PC-9 (cell line): Measurements from ENCODE around the gene STEAP4. TPM values are rescaled to one million over a fixed set of nuclear protein-coding genes. Genes with fewer than 3 reads are reported as not detected.

Source experiments
- BruUV-seq: library from RNA; stranded (reverse); fragments of 400-500 nt; replicated peaks from 2 replicates; lab custom pipeline; 2021; lab: Mats Ljungman, UMichigan
- CTCF ChIA-PET: fragments of 300-600 bp; sonication (Branson Sonifier 250); formaldehyde crosslinking; loops from one replicate; lab custom pipeline; 2022; ENCODE audit warnings: antibody characterized with exemption; lab: Charles Lee
- POLR2A ChIA-PET: fragments of 300-600 bp; sonication (Branson Sonifier 250); formaldehyde crosslinking; loops from one replicate; lab custom pipeline; 2022; ENCODE audit warnings: antibody characterized with exemption; ENCODE audit not compliant: unreplicated experiment; lab: Charles Lee
- DNase-seq, 2 experiments: peaks; one replicate each; pipeline versions ENCODE4 v3.0.0 to v3.0.0-alpha.2; 2015 to 2022; ENCODE audit warnings: mixed read lengths in 1 of 2
- H2AFZ ChIP-seq: fragments of 200-600 bp; sonication (generic); 2 replicates; pipeline ENCODE4 v1.8.1; 2017; ENCODE audit warnings: antibody characterized with exemption
- H3F3A ChIP-seq: fragments of 200-600 bp; sonication (generic); 2 replicates; pipeline ENCODE4 v1.8.1; 2017; ENCODE audit warnings: antibody characterized with exemption, mild to moderate bottlenecking, low read depth; ENCODE audit not compliant: insufficient read depth
- H3K27ac ChIP-seq: fragments of 200-600 bp; sonication (generic); 2 replicates; pipeline ENCODE4 v1.6.1; 2016; ENCODE audit warnings: mixed run types
- H3K27me3 ChIP-seq: fragments of 200-600 bp; sonication (generic); 2 replicates; pipeline ENCODE4 v1.6.1; 2016; ENCODE audit warnings: low read depth, mixed run types; ENCODE audit not compliant: insufficient read depth
- H3K36me3 ChIP-seq: fragments of 200-600 bp; sonication (generic); 2 replicates; pipeline ENCODE4 v1.6.1; 2016; ENCODE audit warnings: low read depth, mixed run types
- H3K4me1 ChIP-seq: fragments of 200-600 bp; sonication (generic); replicated peaks from 2 replicates; pipeline ENCODE4 v1.6.1; 2016; ENCODE audit warnings: mixed run types; ENCODE audit not compliant: insufficient read depth
- H3K4me2 ChIP-seq: fragments of 200-600 bp; sonication (generic); 2 replicates; pipeline ENCODE4 v1.6.1; 2017; ENCODE audit warnings: mixed run types
- H3K4me3 ChIP-seq: fragments of 200-600 bp; sonication (generic); 2 replicates; pipeline ENCODE4 v1.6.1; 2016; ENCODE audit warnings: mixed run types
- H3K79me2 ChIP-seq: fragments of 200-600 bp; sonication (generic); 2 replicates; pipeline ENCODE4 v1.6.1; 2017; ENCODE audit warnings: low read depth, mixed run types
- H3K9me2 ChIP-seq: fragments of 200-600 bp; sonication (generic); 2 replicates; pipeline ENCODE4 v1.8.1; 2017; ENCODE audit warnings: mild to moderate bottlenecking; ENCODE audit not compliant: insufficient read depth
- H3K9me3 ChIP-seq: fragments of 200-600 bp; sonication (generic); 2 replicates; pipeline ENCODE4 v1.8.1; 2016; ENCODE audit warnings: low read depth; ENCODE audit not compliant: insufficient read depth
- H4K20me1 ChIP-seq: fragments of 200-600 bp; sonication (generic); 2 replicates; pipeline ENCODE4 v1.8.1; 2017; ENCODE audit not compliant: insufficient read depth
- EZH2 ChIP-seq: fragments of 200-600 bp; sonication (generic); IDR thresholded peaks from 2 replicates; pipeline ENCODE4 v1.8.0; 2017; ENCODE audit warnings: antibody characterized with exemption, low read depth
- intact Hi-C: fragments of 100-400 bp; cut with micrococcal nuclease; formaldehyde crosslinking; loops from one replicate; pipeline ENCODE4 v1.10.0; 2022; ENCODE audit not compliant: unreplicated experiment
- total RNA-seq: library from RNA; stranded (reverse); gene quantifications from 2 replicates; pipeline ENCODE4 v1.2.3, GENCODE V29; 2021
- TF ChIP-seq, protein P1 (sequence below): fragments of 200-600 bp; sonication (generic); conservative IDR thresholded peaks from 2 replicates; pipeline ENCODE4 v1.6.1; 2017; ENCODE audit warnings: mixed run types, antibody characterized with exemption, mild to moderate bottlenecking, moderate library complexity

Gene STEAP4
- total RNA-seq, 1 experiment from 2014 or later, result 10.3 TPM

DNA sequence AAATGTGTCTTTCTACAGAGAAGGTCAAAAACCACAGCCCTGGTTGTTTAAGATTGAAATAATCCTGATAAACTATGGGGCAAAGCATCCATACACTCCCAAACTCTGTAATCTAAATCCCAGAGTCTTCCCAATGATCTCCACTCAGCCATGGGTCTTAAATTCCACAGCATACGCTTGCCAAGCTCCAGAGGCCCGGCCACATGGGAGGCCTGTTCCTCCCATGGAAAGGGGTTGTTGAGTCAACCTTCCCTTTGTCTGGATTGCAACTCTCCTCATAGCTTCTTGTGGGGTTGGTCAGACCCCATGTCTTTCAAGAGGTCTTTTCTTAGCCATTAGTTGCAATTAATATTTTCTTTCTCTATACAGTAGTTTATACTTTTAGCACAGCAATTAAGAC is 718 bp upstream of the STEAP4 start:
- no TSS peak for BruUV-seq
- no peak for TF ChIP-seq EZH2
- TF ChIP-seq, protein P1, sequence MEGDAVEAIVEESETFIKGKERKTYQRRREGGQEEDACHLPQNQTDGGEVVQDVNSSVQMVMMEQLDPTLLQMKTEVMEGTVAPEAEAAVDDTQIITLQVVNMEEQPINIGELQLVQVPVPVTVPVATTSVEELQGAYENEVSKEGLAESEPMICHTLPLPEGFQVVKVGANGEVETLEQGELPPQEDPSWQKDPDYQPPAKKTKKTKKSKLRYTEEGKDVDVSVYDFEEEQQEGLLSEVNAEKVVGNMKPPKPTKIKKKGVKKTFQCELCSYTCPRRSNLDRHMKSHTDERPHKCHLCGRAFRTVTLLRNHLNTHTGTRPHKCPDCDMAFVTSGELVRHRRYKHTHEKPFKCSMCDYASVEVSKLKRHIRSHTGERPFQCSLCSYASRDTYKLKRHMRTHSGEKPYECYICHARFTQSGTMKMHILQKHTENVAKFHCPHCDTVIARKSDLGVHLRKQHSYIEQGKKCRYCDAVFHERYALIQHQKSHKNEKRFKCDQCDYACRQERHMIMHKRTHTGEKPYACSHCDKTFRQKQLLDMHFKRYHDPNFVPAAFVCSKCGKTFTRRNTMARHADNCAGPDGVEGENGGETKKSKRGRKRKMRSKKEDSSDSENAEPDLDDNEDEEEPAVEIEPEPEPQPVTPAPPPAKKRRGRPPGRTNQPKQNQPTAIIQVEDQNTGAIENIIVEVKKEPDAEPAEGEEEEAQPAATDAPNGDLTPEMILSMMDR, result no peak
- intact Hi-C loops, result loop anchor here (5.0 kb wide), 3 partner anchors 50 to 150 kb away; no protein-coding TSS in a partner anchor
- ChIA-PET POLR2A (interaction anchor here (0.5 to 1.0 kb wide), 2 partner anchors 53 to 83 kb away, joined by 3 read pairs; no protein-coding TSS in a partner anchor), CTCF (interaction anchor here (1.3 kb wide), 1 partner anchor 64 kb away, joined by 5 read pairs; no protein-coding TSS in a partner anchor)
- Histone ChIP-seq H3K9me2 (no peaks in the 10 kb centered on the region), H2AFZ (no peak overlapping the region; the same call in 1 of the 2 replicates), H3F3A (no peaks in the 10 kb centered on the region), H3K27me3 (no peaks in the 10 kb centered on the region), H3K79me2 (no peaks in the 10 kb centered on the region), H3K36me3 (no peaks in the 10 kb centered on the region), H3K4me2 (peak overlapping the region; percentile 77), H4K20me1 (no peaks in the 10 kb centered on the region), H3K9me3 (no peaks in the 10 kb centered on the region), H3K4me3 (no peak overlapping the region), H3K4me1 (peaks cover 16% of the 10 kb centered on the region), H3K27ac (no peak overlapping the region)
- no peak for DNase-seq

DNA sequence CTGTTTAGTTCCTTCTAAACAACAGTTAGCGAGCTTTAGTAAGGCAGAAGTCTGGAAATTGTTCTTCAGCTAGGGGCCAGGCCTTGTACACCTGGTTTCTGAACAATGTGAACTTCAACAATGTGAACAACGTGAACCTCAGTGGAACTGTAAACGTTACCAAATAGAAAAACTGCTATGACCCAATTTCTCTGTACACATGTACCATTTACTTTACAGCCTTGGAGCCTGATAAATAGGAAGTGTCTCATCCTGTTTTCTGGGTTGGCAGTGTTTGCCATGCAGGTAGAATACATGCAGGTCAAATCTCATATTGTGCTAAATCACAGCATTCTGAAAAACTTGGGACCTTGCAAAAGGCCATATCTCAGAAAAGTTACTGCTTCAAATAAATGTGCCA is 1.6 kb downstream of the STEAP4 start:
- Histone ChIP-seq H3K9me2 (no peaks in the 10 kb centered on the region), H4K20me1 (no peaks in the 10 kb centered on the region), H3K27me3 (no peaks in the 10 kb centered on the region), H2AFZ (no peak overlapping the region), H3K9me3 (no peaks in the 10 kb centered on the region), H3K4me1 (peaks cover 16% of the 10 kb centered on the region), H3F3A (no peaks in the 10 kb centered on the region), H3K4me3 (no peak overlapping the region), H3K4me2 (peak overlapping the region; percentile 77; the same call in 1 of the 2 replicates), H3K79me2 (no peaks in the 10 kb centered on the region), H3K36me3 (no peaks in the 10 kb centered on the region), H3K27ac (no peak overlapping the region)
- DNase-seq, result no peak
- intact Hi-C loops, result loop anchor here (5.0 kb wide), 3 partner anchors 48 to 152 kb away; no protein-coding TSS in a partner anchor
- no TSS peak for BruUV-seq
- TF ChIP-seq EZH2, result no peak
- TF ChIP-seq, protein P1, result no peak
- ChIA-PET POLR2A (no interaction called here), CTCF (no interaction called here)

DNA sequence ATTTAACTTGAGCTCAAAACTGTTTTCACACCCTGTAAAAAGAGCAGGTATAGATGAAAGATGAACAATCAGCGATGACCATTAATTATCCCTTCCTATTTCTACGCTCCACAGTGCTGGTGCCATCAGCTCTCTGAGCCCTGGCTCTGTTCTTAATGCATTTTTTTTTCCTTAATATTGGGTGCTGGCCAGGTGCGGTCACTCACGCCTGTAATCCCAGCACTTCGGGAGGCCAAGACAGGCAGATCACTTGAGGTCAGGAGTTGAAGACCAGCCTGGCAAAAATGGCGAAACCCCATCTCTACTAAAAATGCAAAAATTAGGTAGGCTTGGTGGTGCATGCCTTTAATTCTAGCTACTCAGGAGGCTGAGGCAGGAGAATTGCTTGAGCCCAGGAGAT is 4.2 kb downstream of the STEAP4 start:
- intact Hi-C loops, result no loop called here
- H3K4me3 ChIP-seq, result no peak overlapping the region
- ChIA-PET POLR2A (no interaction called here), CTCF (no interaction called here)
- no TSS peak for BruUV-seq
- no peaks in the 10 kb centered on the region for H3K9me2 ChIP-seq
- H4K20me1 ChIP-seq, result no peaks in the 10 kb centered on the region
- H3K4me1 ChIP-seq, result peaks cover 7% of the 10 kb centered on the region
- H3K27ac ChIP-seq, result no peak overlapping the region
- DNase-seq, result no peak
- no peaks in the 10 kb centered on the region for H3K36me3 ChIP-seq
- H3K27me3 ChIP-seq, result no peaks in the 10 kb centered on the region
- no peak overlapping the region for H3K4me2 ChIP-seq
- H3K9me3 ChIP-seq, result no peaks in the 10 kb centered on the region
- no peaks in the 10 kb centered on the region for H3F3A ChIP-seq
- no peak for TF ChIP-seq EZH2
- TF ChIP-seq, protein P1, result no peak
- no peak overlapping the region for H2AFZ ChIP-seq
- no peaks in the 10 kb centered on the region for H3K79me2 ChIP-seq
